ENCODE data around the gene TTC14. TPM values are rescaled to one million over a fixed set of nuclear protein-coding genes. Genes with fewer than 3 reads are reported as not detected.
"Not testable (repeated sequence)": the region's sequence is repeated elsewhere in the genome, so short reads cannot be mapped to it uniquely, and the experiment has no call there.

The TTC14 gene
- total RNA-seq, 1 donor from 2014 or later: 36.9 TPM

DNA sequence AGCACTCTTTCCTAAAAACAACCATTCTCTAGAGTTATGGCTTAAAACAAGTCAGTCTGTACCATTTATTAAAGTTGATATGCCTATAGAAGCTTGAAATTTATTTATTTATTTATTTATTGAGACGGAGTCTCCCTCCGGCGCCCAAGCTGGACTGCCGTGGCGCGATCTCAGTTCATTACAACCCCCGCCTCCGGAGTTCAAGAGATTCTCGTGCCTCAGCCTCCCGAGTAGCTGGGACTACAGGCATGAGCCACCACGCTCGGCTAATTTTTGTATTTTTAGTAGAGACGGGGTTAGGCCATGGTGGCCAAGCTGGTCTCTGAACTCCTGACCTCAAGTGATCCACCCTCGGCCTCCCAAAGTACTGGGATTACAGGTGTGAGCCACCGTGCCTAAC, 1.5 kb upstream of the TTC14 start:
- no peak overlapping the region for H3K4me3 Mint-ChIP-seq (ENCODE audit: unreplicated experiment)
- peaks cover 15% of the 10 kb centered on the region for H3K4me1 Mint-ChIP-seq (ENCODE audit: low read depth)
- TF ChIP-seq, protein P1, sequence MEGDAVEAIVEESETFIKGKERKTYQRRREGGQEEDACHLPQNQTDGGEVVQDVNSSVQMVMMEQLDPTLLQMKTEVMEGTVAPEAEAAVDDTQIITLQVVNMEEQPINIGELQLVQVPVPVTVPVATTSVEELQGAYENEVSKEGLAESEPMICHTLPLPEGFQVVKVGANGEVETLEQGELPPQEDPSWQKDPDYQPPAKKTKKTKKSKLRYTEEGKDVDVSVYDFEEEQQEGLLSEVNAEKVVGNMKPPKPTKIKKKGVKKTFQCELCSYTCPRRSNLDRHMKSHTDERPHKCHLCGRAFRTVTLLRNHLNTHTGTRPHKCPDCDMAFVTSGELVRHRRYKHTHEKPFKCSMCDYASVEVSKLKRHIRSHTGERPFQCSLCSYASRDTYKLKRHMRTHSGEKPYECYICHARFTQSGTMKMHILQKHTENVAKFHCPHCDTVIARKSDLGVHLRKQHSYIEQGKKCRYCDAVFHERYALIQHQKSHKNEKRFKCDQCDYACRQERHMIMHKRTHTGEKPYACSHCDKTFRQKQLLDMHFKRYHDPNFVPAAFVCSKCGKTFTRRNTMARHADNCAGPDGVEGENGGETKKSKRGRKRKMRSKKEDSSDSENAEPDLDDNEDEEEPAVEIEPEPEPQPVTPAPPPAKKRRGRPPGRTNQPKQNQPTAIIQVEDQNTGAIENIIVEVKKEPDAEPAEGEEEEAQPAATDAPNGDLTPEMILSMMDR (IDR thresholded peaks at IDR 0.05): no peak
- H3K27ac Mint-ChIP-seq (ENCODE audit: unreplicated experiment): no peak overlapping the region
- DNase-seq (ENCODE audit: low spot score): no peak
- H3K27me3 Mint-ChIP-seq (ENCODE audit: low read depth): peaks cover 22% of the 10 kb centered on the region
- peaks cover 7% of the 10 kb centered on the region for H3K36me3 Mint-ChIP-seq (ENCODE audit: low read depth)
- peaks cover 3% of the 10 kb centered on the region for H3K9me3 Mint-ChIP-seq (ENCODE audit: low read depth)

- TF ChIP-seq, protein P1 (IDR thresholded peaks at IDR 0.05): no peak
- H3K36me3 Mint-ChIP-seq (ENCODE audit: low read depth): peaks cover 30% of the 10 kb centered on the region
- no peak overlapping the region for H3K4me3 Mint-ChIP-seq (ENCODE audit: unreplicated experiment)
- H3K4me1 Mint-ChIP-seq (ENCODE audit: low read depth): no peaks in the 10 kb centered on the region
- no peaks in the 10 kb centered on the region for H3K9me3 Mint-ChIP-seq (ENCODE audit: low read depth)
- H3K27ac Mint-ChIP-seq (ENCODE audit: unreplicated experiment): no peak overlapping the region
- DNase-seq (ENCODE audit: low spot score): no peak
- H3K27me3 Mint-ChIP-seq (ENCODE audit: low read depth): no peaks in the 10 kb centered on the region
Observed at GRCh38 chr3:180611006-180611405, 9.0 kb downstream of the TTC14 start.

DNA sequence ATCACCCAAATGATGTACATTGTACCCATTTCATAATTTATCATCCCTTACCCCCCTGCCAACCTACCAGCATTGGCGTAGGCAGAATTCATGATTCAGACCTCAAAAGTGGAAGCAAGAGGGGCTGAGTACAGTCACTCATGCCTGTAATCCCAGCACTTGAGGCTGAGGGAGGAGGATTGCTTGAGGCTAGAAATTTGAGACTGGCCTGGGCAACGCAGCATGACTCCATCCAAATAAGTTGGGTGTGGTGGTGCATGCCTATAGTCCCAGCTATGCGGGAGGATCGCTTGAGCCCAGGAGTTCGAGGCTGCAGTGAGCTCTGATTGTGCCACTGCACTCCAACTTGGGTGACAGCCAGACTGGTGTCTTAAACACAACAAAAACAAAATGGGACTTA, 10.4 kb downstream of the TTC14 start:
- TF ChIP-seq, protein P1 (IDR thresholded peaks at IDR 0.05): no peak
- peaks cover 24% of the 10 kb centered on the region for H3K36me3 Mint-ChIP-seq (ENCODE audit: low read depth)
- DNase-seq (ENCODE audit: low spot score): no peak
- H3K4me3 Mint-ChIP-seq (ENCODE audit: unreplicated experiment): no peak overlapping the region
- no peaks in the 10 kb centered on the region for H3K9me3 Mint-ChIP-seq (ENCODE audit: low read depth)
- H3K27me3 Mint-ChIP-seq (ENCODE audit: low read depth): no peaks in the 10 kb centered on the region
- no peak overlapping the region for H3K27ac Mint-ChIP-seq (ENCODE audit: unreplicated experiment)
- H3K4me1 Mint-ChIP-seq (ENCODE audit: low read depth): no peaks in the 10 kb centered on the region

GRCh38 chr3:180615954-180616353, 14.0 kb downstream of the TTC14 start:
- H3K27me3 Mint-ChIP-seq (ENCODE audit: low read depth): no peaks in the 10 kb centered on the region
- DNase-seq (ENCODE audit: low spot score): no peak
- peaks cover 8% of the 10 kb centered on the region for H3K4me1 Mint-ChIP-seq (ENCODE audit: low read depth)
- no peak overlapping the region for H3K27ac Mint-ChIP-seq (ENCODE audit: unreplicated experiment)
- no peak overlapping the region for H3K4me3 Mint-ChIP-seq (ENCODE audit: unreplicated experiment)
- H3K9me3 Mint-ChIP-seq (ENCODE audit: low read depth): no peaks in the 10 kb centered on the region
- H3K36me3 Mint-ChIP-seq (ENCODE audit: low read depth): peaks cover 9% of the 10 kb centered on the region
- TF ChIP-seq, protein P1 (IDR thresholded peaks at IDR 0.05): no peak

DNA sequence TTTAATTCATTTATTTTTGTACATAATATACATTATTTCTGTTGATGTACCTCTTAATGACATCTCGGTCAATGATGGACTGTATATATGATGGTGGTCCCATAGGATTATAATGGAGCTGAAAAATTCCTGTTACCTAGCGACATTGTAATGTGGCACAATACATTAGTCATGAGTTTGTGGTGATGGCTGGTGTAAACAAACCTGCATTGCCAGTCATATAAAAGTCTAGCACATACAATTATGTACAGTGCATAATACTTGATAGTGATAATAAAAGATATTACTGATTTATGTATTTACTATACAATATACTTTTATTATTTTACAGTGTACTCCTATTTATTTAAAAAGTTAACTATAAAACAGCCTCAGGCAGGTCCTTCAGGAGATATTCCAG, 15.1 kb downstream of the TTC14 start:
- Mint-ChIP-seq H3K27ac (ENCODE audit: unreplicated experiment) (no peak overlapping the region), H3K4me3 (ENCODE audit: unreplicated experiment) (no peak overlapping the region), H3K27me3 (ENCODE audit: low read depth) (no peaks in the 10 kb centered on the region), H3K4me1 (ENCODE audit: low read depth) (peaks cover 8% of the 10 kb centered on the region), H3K36me3 (ENCODE audit: low read depth) (peaks cover 3% of the 10 kb centered on the region), H3K9me3 (ENCODE audit: low read depth) (no peaks in the 10 kb centered on the region)
- TF ChIP-seq, protein P1 (IDR thresholded peaks at IDR 0.05): no peak
- DNase-seq (ENCODE audit: low spot score): no peak

DNA sequence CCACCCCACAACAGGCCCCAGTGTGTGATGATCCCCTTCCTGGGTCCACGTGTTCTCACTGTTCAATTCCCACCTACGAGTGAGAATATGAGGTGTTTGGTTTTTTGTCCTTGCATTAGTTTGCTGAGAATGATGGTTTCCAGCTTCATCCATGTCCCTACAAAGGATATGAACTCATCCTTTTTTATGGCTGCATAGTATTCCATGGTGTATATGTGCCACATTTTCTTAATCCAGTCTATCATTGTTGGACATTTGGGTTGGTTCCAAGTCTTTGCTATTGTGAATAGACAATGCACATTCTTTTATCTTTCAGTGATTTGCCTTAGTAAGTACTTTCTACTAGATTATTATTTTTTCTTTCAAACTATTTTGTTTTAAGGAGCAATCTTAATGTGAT, 16.6 kb downstream of the TTC14 start:
- H3K36me3 Mint-ChIP-seq (ENCODE audit: low read depth); H3K27ac Mint-ChIP-seq (ENCODE audit: unreplicated experiment); H3K4me3 Mint-ChIP-seq (ENCODE audit: unreplicated experiment); H3K9me3 Mint-ChIP-seq (ENCODE audit: low read depth); DNase-seq (ENCODE audit: low spot score); H3K4me1 Mint-ChIP-seq (ENCODE audit: low read depth); H3K27me3 Mint-ChIP-seq (ENCODE audit: low read depth): not testable (repeated sequence)

All from chondrocyte (in vitro differentiated cells).